NCI-H69 (cell line): ENCODE measurements around the gene SMG7.
"Not testable (repeated sequence)": the region's sequence is repeated elsewhere in the genome, so short reads cannot be mapped to it uniquely, and the experiment has no call there.

ENCODE experiments used
- DNase-seq: peaks from one replicate; lab custom pipeline; 2025; lab: John Stamatoyannopoulos, UW

The SMG7 gene

GRCh38 chr1:183472488-183473216, at the start of gene SMG7:
TSS of gene SMG7 (plus strand) at chr1:183472499. CDS start at chr1:183472621, 122 bp downstream.
- peak; percentile 80 for DNase-seq

- no peak for DNase-seq
Measured at GRCh38 chr1:183423541-183423940, 48.8 kb upstream of the SMG7 start.

DNA sequence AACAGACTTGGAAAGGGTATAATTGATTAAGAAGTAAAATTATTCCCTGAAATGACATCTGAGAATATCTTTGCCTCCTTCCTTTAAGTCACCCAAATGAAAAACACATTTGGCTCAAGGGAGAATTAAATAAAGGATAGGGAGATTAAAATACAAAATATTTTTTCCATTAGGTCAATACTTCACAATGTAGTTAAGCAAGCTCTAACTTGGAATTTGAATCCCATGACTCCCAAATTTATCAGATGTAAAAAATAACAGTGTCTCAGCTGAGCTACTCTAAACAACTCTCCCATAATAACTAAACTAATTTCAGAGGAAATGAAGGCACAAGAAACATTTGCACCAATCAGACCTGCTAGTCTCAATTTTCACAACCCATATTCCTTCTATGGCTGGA, 47.6 kb upstream of the SMG7 start:
- DNase-seq, result no peak

DNA sequence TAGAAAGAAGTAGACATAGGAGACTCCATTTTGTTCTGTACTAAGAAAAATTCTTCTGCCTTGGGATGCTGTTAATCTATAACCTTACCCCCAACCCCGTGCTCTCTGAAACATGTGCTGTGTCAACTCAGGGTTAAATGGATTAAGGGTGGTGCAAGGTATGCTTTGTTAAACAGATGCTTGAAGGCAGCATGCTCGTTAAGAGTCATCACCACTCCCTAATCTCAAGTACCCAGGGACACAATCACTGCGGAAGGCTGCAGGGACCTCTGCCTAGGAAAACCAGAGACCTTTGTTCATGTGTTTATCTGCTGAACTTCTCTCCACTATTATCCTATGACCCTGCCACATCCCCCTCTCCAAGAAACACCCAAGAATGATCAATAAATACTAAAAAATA, 44.7 kb upstream of the SMG7 start:
- DNase-seq, result not testable (repeated sequence)

- DNase-seq, result no peak
Measured at GRCh38 chr1:183431840-183432547, 40.3 kb upstream of the SMG7 start.

DNA sequence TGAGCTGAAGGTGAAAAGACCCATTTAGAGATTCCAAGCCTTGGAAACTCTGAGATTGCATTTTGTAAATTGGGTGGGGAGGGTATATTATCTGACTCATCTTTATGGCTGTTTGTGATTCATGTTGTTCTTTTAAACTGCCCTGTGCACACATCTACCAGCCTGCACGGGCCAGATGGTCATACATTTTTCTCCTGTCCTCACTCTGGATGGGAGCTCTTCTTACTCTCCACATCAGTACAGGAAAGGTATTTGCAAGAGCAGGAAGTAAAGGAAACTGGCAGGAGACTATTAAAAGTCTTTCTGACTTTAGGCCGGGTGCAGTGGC, 39.8 kb upstream of the SMG7 start:
- DNase-seq, result no peak

GRCh38 chr1:183433703-183434102, 38.6 kb upstream of the SMG7 start:
- DNase-seq, result no peak

DNA sequence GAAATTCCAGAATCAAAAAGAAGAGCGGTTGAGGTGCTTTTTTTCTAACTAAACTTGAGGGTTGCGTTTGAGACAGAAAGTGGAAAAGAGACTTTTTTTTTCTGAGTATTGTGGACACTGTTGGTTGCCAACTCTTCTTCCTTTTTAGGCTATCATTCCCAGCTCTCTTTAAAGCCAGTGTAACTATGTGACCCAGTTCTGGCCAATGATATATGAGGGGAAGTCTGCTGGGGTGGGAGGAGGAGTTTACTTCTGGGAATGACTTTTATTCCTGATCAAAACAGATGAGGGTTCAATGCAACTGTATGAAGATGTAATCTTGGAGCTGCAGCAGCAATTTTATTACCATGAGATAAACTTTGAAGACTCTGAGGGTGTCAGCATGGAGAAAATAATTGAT, 36.8 kb upstream of the SMG7 start:
- DNase-seq, result no peak

DNA sequence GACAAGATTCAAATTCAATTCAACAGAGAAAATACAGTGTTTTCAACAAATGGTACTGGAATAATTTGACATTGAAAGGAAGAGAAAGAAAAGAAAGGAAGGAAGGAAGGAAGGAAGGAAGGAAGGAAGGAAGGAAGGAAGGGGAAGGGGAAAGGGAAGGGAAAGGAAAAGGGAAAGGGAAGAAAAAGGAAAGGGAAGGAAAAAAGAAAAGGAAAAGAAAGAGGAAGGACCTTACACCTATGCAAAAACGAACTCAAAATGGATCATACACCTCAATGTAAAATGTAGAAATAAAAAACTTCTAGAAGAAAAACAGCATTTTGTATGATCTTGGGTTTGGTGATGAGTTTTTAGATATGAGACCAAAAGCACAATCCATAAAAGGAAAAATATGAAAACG, 34.2 kb upstream of the SMG7 start:
- DNase-seq, result no peak

DNA sequence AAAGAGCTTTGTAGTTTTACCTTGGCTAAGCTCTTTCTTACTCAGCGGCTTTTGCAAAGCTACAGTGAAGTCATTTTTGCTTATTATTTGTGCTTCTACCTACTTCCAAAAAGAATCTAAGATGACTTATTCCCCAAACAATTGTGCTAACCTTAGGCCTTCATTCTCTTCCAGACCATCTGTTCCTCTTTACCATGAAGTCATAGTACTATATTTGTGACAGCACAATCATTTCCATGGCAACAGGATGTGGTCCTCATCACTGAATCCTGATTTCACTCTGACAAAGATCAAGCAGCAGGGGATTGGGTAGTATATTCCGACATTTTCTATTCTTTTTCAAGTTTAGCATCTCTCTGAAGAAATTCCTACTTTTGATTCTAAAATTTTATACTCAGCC, 29.3 kb upstream of the SMG7 start:
- DNase-seq, result peak; percentile 67

DNA sequence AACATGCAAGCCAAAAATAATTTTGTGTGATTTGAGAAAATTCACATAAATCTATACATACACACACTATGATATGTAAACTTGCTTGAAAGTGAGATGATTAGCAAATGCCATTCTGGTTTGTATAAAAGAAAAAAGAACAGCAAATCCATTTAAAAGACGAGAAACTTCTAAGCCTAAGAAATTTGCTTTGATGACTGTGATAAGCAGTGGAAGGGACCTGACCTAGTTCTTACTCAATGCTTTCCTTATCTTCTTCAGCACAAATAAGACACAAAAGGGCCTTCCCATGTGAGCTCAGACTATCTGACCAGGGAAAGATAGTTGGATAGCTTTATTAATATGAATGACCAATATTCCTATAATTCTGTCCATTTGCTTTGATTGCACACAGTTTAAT, 28.8 kb upstream of the SMG7 start:
- DNase-seq, result no peak

GRCh38 chr1:183444243-183444642, 28.1 kb upstream of the SMG7 start:
- DNase-seq, result peak; percentile 29

DNA sequence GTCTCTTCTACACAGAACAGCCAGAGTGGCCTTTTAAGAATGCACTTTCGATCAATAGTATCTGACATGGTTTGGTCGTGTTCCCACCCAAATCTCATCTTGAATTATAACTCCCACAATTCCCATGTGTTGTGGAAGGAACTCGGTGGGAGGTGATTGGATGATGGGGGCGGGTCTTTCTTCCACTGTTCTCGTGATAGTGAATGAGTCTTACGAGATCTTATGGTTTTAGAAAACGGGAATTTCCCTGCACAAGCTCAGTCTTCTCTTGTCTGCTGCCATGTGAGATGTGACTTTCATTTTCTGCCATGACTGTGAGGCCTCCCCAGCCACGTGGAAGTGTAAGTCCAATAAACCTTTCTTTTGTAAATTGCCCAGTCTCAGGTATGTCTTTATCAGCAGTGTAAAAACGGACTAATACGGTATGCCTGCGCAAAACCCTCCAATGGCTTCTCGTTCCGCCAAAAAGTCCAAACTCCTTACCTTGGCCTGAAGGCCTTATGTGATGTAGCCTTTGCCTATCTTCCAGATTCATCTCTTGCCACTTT, 23.0 kb upstream of the SMG7 start:
- no peak for DNase-seq

DNA sequence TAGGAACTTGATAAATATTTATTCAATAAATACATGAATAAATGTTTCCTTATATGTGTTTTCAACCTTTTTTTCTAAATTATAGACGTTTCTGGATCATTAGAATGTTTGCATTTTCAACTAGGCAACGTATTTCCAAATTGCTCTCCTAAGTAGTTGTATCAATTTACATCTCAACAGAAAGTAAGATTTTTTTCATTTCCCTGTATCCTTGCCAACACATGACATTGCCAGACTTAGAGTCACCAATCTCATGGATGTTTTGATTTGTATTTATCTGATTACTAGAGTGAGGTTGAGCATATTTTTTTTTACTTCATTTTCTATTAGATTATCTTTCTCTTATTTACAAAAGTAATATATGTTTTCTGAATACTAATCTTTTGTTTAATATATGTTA, 22.2 kb upstream of the SMG7 start:
- peak; percentile 14 for DNase-seq

DNA sequence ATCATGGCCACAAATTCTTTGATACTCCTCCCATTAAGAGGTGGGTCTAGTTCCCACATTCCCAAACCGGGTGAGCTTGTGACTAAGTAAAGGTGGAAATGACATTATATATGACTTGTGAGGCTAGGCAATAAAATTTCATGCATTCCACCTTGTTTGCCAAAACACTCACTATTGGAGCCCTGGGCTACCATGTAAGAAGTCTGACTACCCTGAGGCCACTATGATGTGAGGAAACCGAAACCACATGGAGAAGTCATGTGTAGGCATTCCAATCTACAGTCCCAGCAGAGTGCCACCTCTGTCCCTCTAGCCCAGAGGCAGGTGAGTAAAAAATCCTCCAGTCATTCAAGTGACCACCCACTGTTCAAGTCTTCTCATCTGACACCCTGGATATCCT, 17.9 kb upstream of the SMG7 start:
- DNase-seq, result no peak

DNA sequence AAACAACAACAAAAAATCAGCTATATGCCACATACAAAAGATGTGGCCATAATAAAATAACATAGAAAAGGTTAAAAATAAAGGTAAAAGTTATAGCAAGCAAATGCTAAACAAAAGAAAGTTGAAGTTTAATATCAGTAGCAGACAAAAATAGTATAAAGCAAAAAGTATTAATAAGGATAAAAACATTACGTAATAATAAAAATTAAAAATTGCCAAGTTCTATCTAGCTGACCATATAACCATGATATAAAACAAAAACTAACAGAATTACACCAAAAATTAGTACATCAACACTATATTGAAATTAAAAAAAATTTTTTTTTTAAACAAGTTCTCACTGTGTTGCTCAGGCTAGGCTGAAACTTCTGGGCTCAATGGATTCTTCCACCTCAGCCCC, 15.5 kb upstream of the SMG7 start:
- DNase-seq, result no peak

GRCh38 chr1:183457449-183457848, 14.8 kb upstream of the SMG7 start:
- no peak for DNase-seq

DNA sequence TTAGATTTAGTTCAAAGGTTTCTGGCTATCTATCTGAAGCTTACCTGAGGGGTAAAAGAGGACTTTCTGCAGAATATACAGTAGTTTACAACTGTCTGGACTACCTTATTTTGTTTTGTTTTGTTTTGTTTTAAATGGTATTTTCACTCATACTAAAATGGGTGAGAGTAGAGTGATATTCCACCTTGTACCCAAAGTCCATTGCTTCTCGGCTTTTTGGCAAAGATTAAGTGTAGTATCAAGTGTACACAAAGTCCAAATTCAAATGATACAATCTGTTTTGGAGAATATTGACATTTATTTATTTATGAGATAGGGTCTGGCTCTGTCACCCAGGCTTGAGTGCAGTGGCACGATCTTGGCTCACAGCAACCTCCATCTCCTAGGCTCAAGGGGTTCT, 11.7 kb upstream of the SMG7 start:
- DNase-seq, result no peak

DNA sequence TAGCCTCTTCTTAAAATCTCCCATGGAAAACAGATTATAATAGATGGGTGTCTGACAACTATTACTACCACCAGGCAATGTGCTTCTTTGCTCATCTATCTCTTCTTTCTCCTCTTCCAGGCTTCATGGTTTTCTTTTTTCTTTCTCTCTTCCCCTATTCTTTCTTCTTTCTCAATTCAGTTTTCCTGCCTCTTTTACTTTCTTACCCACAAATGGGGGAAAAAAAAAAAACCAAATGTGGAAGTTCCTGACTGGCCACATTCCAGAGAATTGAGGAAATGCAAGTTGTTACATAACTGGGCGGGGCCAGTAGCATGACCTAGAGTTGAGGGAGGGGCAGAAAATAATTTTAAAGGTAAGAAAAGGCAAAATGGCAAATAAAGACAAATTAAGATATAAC, 10.9 kb upstream of the SMG7 start:
- DNase-seq, result no peak

GRCh38 chr1:183463566-183463965, 8.7 kb upstream of the SMG7 start:
- DNase-seq, result no peak

- no peak for DNase-seq
Measured at GRCh38 chr1:183466781-183467180, 5.5 kb upstream of the SMG7 start.

GRCh38 chr1:183467687-183468086, 4.6 kb upstream of the SMG7 start:
- peak; percentile 55 for DNase-seq

GRCh38 chr1:183470147-183470960, 1.9 kb upstream of the SMG7 start:
- peak; percentile 96 for DNase-seq
